GM12874 (cell line): Measurements from ENCODE around the gene EARS2.

ENCODE experiments used
- CTCF ChIP-seq: IDR thresholded peaks from 2 replicates; pipeline ENCODE4 v1.5.1; 2011; ENCODE audit warnings: low read depth, mild to moderate bottlenecking, control low read depth, low read length, moderate library complexity; ENCODE audit not compliant: insufficient read depth

EARS2 gene

DNA sequence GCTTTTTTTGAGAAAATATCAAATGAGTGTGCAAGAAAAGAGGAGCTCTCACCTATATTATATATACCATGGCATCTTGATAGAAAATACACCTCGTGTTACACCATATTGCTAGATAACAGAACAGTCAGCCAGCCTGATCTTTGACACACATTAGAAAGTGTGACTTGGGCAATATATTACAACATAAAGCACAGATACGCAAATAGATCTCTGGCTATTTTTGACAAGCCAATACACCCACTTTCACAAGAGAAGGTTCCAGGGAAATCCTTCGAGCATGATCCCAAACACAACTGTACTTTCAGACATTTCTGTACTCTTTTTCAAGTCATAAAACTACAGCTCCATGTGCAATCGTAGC is 56.3 kb downstream of the EARS2 start:
- no peak for TF ChIP-seq CTCF

DNA sequence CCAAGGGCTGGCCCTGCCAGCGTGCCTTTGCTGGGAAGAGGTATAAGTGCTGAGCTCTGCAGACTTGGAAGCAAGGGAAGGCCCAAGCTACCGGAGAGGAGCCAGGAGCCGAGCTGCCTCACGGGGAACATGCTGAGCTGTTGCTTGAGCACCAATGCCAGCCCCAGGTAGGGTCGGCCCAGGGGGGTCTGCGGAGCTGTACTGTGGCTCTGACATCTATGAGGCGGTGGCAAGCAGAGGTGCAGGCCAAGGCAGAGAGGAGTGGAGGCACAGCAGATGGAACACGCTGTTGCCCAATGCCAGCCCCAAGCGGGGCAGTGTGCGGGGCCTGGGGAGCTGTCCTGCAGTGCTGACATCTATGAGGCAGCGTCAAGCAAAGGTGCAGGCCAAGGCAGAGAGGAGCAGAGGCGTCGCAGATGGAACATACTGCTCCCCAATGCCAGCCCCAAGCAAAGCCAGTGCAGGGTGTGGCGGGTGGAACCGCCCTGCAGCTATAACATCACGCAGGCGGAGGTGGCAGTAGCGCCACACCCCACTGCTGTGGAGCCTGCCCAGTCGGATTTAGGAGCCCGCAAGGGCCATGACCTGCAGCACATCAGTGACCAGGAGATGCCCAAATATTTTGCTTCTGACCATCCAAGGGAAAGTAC is 56.8 kb downstream of the EARS2 start:
- no peak for TF ChIP-seq CTCF

DNA sequence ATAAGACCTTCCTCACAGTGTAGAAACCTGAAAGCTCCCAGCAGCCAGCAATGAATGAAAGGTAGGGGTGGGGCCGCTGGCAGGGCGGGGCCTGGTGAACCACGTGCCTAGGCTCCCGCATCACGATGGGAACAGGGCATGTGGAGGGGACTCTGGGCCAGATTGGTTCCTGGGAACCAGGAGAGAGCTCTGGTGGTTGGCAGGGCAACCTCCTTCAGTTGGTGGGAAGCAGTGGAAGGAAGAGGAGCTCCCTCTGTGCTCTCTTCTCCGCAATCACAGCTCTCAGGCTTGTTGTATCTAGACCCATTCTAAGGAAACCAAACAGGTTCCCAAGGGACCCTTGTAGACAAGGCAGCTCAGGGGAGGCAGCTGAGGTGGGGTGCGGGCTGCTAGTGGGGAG is 57.3 kb downstream of the EARS2 start:
- no peak for TF ChIP-seq CTCF

DNA sequence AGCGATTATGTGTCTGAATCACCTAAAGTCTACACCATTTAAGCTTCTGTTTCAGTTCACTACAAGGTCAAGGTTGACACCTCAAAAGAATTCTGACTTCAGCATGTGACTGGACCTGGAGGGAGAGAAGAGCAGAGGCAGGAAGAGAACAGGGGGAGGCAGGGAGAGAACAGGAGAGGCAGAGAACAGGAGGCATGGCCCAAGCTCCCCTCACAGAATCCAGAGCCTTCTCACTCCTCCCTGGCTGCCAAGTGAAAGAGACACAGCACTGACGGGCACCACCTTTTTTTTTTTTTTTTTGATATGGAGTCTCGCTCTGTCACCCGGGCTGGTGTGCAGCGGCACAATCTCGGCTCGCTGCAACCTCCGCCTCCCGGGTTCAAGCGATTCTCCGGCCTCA is 58.3 kb downstream of the EARS2 start:
- TF ChIP-seq CTCF = no peak

DNA sequence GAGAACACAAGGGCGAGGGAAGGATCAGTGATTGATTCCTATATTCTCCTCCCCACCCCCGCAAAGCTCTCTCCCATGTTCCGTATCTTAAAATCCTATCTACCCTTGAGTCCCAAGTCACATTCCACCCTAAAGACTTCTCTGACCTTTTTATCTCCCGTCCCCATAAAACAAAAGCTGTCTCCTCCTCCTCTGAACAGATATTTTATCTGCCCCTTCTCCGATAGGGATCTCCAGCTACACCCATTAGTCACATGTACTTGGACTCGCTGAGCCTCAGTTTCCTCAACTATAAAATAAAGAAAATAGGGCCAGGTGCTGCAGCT is 59.6 kb downstream of the EARS2 start:
- no peak for TF ChIP-seq CTCF

GRCh38 chr16:23496821-23497542 is 60.2 kb downstream of the EARS2 start:
- no peak for TF ChIP-seq CTCF

GRCh38 chr16:23495671-23496070 is 61.5 kb downstream of the EARS2 start:
- no peak for TF ChIP-seq CTCF

- no peak for TF ChIP-seq CTCF
These were observed 63.0 kb downstream of the EARS2 start for GRCh38 chr16:23494188-23494587.
